NCI-H526 treated with DMSO at 0.1 percent for 48 hours (cell line): ENCODE measurements around the gene GCC1.

Experiments
- DNase-seq: peaks from one replicate; lab custom pipeline; 2025; lab: John Stamatoyannopoulos, UW

Gene GCC1, protein sequence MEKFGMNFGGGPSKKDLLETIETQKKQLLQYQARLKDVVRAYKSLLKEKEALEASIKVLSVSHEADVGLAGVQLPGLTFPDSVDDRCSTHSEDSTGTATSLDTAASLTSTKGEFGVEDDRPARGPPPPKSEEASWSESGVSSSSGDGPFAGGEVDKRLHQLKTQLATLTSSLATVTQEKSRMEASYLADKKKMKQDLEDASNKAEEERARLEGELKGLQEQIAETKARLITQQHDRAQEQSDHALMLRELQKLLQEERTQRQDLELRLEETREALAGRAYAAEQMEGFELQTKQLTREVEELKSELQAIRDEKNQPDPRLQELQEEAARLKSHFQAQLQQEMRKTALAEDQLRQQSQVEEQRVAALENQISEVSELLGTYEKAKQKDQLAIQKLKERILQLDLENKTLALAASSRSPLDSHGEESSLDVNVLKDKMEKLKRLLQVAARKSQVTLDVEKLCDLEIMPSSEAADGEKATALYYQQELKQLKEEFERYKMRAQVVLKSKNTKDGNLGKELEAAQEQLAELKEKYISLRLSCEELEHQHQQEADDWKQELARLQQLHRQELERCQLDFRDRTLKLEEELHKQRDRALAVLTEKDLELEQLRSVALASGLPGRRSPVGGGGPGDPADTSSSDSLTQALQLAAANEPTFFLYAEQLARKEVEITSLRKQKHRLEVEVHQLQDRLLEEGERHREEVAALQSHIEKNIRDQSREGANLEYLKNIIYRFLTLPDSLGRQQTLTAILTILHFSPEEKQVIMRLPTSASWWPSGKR

DNA sequence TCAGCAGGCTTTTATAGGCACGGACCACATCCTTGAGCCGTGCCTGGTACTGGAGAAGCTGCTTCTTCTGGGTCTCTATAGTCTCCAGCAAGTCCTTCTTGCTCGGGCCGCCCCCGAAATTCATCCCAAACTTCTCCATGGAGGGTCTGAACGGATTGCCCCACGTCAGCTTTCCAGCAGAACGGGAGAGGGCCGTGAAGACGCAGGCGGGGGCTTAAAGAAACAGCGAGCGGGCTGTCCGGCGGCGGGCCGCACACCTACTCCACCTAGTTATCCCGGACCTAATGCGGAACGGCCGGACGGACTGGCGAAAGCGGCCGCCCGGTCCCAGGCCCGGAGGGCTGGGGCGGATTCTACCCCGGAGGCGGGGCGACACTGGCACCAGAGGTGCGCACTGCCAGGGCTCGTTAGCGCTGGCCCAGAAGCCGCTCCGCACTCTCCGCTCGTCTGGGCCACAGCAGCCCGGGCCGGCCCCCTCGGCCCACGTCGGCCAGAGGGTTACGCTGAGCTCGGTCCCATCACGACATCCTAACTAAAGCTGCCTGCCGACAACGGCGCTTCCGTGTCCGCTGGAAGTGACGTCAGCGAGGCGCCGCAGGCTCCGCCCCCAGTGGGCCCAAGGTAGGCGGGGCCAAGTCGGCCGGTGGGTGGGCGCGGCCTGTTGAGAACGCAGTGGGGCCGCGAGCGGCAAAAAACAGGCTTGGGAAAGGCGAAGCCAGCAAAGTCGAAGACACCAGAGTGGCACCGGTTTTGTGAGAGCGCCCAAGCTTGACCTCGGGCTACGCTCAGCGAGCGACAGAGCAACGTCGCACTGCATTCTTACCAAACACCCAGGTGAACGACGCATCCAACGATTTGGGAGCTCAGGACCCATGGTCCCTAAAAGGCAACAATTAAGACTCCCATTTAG is at the start of gene GCC1:
Gene GCC1, minus strand, starts transcription at position 553 of the 910 bp plus-strand sequence. Its CDS starts 414 bp downstream, at position 139.
- peak; percentile 69 for DNase-seq

DNA sequence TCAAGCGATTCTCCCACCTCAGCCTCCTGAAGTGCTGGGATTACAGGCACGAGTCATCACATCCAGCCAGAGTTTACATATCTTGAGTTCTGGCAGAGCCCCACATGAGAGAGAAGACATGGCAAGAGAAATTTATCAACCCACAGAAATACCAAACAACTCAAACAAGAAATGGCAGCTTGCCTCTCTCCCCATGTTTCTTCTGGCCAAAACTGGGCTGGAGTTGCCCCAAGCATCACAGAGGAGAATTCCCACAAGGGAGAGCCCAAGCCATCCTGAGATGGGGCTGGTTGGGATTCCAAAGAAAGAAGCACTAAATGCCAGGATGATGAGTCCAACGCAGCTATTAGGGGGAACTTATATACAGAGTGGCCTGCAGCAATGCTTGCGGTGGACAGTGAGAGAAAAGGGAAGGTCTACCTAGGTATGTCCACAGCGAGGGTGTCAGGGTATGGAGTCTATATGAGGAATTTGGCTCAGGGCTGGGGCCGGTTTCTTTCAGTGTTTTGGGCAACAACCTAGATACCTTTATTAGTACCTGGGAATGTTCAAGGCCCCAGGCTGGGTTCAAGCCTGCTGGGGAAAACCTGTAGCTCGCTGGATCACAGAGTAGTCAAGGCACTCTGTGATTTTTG is 47.0 kb upstream of the GCC1 start:
- DNase-seq: no peak

DNA sequence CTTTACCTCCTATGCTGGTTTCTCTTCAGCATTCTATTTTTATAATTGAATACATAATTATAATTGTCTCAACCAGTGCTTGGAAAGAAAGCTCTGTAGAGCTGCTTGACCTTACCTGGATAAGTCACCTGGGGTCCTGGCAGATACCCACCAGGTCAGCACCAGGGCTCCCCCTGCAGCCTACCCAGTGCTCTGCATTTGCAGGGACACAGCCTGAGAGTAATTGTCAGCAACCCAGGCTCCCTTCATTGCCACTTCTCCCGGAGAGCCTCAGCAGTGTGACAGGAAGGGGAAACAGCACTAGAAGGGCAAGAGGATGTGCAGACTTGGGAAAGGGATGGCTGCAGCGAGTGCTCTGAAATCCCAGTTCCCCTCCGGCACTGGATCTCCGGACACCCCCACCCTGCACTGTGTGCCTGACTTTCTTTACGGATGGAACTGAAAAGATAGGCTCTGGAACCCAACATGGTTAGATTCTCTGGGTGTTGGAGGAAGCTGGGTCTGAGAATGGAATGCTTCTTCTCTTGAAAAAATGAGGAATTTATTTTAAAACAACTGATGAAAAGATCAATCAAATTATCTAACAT is 44.0 kb upstream of the GCC1 start:
- peak; percentile 22 for DNase-seq

DNA sequence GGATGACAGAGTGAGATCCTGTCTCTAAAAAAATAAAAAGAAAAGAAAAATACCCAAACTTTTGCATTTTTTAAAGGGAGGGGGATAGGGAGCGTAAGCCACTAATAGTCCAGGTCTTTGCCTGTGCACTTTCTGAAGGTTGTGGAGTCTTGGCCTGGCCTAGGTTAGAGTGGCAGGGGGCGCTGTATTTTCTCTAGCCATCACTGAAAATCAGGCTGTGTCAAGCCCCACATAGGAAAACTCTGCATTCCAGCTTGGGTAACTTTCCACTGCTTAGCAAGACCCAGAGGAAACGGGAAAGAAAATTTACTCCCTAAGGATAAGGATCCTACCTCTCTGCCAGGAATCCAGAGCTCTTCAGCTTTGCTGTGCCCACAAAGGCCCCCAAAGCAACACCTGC is 43.0 kb upstream of the GCC1 start:
- DNase-seq: no peak

DNA sequence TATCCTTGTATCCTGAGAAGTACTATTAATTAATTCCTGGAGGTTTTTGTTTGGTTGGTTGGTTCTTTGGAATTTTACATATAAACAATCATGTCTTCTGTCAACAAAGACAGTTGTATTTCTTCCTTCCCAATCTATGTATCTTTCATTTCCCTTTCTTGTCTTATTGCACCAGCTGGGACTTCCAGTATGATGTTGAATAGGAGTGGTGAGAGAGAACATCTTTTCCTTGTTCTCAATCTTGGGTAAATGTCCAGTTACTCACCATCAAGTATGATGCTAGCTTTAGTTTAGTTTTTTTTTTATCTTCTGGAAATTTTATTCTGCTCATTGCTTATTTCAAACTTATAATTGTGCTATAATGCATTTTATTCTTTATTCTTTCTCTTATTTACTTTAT is 39.9 kb upstream of the GCC1 start:
- DNase-seq: no peak

DNA sequence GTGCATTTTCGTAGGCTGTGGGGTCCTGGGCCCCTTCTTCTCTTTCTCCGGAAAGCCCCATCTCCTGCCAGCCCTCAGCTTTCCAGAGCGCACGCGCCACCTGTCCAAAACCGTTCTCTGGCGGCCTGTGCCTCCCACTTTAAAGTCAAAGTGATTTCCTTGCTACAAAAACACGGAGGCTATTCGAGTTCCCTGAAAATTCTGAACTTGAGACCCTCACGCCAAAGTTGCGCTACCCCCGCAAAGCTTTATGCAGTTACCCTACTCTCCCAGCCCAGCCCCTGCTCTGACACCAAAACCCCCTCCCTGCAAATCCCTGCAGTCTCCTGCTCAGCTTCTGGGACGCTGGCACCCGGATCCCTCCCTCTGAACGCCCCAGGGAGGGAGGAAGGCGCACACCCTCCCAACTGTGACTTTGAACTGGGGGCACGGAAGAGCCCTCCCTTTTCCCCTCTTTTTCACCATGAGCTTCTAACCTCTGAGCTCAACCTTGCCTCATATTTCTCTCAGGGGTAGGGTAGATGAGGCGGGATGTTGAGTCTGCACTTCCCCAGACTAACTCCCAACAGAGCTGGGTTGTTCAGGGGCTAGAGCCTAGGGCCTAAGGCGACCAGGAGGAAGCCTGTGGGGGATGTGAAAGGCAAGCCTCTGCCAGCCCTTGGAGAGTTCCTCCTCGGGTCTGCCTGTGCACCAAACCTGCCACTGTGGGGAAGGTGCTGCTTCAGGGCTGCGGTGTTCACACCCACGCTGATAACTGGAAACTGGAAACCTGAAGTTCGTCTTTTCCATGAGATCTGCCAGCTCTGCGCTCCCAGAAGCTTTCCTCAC is 35.2 kb upstream of the GCC1 start:
- no peak for DNase-seq

DNA sequence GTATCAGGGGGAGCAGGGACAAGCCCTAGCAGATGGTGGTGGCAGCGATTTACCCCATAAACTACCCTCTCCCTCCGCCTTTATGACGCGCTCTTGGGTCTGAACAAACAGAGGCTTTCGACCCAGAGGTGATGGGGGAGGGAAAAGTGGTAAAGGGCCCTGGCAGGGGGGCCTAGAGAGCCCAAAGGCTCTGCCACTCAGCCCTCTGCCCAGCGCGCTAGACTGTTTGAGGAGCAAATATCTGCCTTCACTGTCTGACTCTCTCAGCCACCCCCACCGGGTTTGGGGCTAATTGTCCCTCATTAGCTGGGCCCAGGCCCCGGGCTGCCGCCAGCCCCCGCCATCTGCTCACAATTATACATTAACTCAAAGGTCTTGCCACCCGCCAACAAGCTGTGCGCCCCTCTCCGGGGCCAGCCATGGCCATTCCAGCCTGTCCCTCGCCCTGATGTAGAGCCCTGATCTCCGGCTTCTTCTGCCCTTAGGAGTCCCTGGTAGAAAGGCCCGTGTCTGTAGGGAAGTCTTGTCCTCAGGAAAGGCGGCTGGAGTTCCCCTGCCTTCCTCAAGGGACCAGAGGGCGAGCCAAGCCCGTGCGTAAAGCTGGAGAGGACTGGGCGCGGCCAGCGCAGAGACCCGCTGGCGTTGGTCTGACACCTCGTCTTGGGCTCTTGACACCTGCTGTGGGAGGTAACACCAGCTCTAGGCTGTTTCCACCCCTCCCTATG is 34.4 kb upstream of the GCC1 start:
- DNase-seq: no peak

DNA sequence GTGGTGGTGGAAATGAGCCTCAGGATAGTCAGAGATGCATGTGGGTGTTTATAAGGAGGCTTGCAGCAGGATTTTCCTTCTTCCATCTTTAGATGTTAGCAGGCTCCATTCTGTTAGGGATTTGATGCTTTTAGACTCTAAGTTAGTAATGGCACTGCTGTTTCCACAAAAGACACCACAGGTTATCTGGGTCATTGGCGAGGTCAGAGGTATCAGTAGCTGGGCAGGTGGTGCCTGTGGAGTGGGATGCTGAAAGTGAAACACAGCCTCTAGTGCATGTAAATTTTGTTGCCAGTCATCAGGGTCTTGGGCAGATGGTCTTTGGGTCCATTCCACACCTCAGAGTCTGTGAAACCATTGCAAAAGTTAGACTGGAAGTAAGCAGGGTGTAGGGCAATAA is 33.4 kb upstream of the GCC1 start:
- no peak for DNase-seq

DNA sequence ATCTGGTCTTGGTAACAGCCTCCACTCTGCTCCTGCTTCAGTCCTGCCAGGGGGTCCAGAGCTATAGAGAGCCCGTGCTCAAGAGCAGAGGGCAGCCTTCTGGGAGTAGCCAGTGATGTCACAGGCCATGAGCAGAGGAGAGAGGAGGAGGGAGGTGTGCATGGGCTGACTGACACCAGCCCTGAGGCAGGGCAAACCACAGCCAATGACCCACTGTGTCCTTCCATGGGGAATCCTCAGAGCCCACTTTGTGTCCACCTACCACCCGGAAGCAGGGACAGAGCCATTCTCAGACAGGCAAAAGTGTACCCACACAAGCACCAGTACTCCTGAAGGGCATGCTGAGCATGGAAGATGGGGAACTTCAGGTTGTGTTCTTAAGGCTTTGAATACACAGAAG is 32.6 kb upstream of the GCC1 start, which contains the start of gene PAX4:
Gene PAX4, minus strand, starts transcription at position 101 of the 400 bp plus-strand sequence. CDS start 2,214 bp downstream, outside the sequence.
- DNase-seq: no peak

DNA sequence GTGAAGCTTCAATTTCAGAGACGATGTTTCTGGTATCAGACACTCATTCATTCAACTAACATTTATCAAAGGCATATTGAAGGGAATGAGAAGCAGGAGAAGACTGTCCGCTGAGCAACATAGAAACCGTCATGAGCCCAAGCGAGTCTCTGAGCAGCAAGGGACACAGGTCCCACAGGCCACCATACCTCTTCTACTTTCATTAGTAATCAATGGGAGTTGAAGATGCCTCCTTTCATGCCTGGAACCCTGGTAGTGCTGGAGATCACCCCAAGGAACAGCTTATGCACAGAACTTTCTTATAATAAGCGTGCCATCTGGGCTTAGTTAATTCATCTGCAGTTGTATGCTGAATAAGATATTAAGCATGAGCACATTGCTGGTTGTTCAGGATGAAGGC is 31.3 kb upstream of the GCC1 start:
- no peak for DNase-seq

DNA sequence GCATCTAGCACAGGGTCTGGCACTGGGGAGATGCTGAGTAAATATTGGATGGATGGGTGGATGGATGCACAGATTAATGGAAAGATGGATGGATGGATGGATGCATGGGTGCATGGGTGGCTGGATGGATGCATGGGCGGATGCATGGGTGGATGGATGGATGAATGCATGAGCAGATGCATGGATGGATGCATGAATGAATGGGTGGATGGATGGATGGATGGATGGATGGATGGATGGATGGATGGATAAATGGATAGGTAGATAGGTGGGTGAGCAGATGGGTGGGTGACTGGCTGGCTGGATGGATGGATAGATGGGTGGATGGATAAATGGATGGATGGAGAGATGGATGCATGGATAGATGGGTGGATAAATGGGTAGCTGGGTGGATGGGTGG is 26.9 kb upstream of the GCC1 start:
- DNase-seq: no peak

DNA sequence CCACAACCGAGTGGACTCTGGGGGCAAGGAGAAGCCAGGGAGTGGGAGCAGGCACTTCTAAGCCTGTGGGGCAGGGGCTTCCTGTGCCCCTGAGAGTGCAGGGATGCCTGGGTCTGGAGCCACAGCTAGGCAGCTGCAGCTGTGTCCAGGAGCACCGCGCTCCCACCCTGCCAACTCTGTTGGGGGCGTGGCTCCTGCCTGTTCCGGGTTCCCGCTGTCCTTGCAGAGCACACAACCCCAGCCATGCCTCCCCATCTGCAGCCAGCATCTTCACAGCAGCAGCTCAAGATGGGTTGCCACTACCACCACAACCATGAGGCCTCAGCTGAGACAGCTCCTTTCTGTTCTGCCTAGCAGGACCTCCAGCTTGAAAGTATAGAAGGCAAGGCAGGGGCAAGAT is 23.9 kb upstream of the GCC1 start:
- DNase-seq: no peak

DNA sequence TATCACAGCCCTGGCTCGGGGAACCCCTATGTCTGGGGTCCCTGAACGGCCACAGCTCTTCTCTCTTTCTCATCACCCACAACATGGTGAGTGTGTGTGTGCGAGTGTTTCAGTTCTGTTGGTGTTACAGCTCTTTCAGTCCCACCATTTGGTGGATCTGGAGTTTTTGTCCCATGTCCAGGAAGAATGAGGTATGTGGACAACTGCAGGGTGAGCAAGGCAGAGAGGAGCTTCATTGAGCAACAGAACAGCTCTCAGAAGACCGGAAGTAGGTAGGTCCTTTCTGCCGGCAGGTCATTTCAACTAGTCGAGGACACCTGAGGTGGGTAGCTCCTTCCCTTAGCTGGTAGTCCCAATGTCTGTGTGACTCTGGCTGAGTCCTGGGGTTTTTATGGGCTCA is 23.1 kb upstream of the GCC1 start:
- DNase-seq: no peak

DNA sequence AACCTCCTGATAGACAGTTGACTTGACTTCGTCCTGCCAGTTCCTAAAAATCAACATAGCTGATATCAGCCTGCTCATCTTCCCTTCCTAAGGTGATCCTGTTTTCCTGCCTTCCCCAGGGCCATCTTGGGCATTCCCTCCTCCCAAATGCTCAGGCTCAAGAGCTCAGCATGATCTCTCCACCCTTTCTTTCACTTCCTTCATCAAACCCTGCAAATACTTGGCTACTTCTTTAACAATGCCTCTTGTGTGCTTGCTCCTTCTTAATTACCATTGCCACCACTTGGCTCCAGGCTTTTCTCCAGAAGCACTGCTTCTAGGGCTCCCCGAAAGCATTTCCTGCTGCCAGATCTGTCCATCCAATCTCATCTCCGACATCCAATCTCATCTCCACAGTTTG is 15.5 kb upstream of the GCC1 start:
- DNase-seq: no peak

DNA sequence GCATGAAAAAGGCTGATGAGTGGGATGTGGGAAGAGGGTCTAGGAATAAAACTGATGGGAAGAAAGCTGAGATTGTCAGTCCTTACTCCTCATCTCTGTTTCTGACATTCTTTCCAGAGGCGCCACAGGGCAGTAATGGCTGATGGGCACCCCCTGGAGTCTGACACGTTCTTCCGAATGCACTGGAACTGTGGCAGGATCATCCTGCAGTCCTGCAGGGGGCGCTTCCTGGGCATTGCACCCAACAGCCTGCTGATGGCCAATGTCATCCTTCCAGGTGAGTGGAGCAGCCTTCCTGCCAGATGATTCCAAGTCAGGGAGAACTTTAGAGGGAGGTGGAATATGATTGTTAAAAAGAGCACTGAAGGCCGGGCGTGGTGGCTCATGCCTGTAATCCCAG is 12.9 kb upstream of the GCC1 start:
- no peak for DNase-seq

DNA sequence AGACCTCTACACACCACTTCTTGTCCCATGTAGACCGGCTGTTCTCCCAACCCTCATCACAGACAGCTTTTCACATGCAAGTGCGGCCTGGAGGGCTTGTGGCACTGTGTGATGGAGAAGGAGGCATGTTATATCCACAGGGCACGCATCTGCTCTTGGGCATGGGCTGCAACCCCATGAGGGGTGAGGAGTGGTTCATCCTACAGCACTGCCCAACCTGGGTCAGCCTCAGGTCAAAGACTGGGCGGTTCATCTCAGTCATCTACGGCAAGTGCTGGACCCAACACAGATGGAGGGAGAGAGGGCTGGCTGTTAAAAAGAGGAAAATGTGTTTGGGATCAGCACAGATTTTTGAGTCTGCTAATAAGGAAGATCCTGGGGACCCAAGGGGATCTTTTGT is 10.3 kb upstream of the GCC1 start:
- DNase-seq: no peak

DNA sequence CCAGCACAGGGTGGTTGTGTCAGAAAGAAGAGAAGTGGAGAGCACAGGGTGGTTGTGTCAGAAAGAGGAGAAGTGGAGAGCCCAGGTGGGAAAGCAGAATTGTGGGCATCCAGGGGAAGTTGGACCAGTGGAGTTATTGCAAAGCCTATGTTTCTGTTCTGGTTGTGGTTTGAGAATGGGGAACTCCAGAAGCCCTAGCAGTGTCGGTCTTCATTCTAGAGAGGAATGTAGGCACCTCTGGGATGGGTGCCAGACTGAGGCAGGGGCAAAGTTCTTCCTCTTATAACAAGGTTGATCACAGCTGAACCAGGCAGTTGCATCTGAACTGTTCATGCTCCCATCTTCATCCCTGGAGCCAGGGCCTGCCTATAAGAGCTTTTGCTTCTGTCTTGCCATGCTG is 9.1 kb upstream of the GCC1 start:
- no peak for DNase-seq

DNA sequence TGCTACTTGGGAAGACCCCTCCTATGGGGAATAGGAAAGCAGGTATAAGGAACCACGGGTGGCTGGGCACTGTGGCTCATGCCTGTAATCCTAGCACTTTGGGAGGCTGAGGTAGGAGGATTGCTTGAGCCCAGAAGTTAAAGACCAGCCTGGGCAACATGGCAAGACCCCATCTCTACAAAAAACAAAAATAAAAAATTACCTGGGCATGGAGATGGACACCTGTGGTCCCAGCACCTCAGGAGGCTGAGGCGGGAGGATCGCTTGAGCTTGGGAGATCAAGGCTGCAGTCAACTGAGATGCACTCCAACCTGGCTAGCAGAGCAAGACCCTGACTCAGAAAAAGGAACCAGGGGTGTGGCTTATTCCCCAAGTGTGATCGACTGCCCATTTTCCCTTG is 7.2 kb upstream of the GCC1 start:
- no peak for DNase-seq

DNA sequence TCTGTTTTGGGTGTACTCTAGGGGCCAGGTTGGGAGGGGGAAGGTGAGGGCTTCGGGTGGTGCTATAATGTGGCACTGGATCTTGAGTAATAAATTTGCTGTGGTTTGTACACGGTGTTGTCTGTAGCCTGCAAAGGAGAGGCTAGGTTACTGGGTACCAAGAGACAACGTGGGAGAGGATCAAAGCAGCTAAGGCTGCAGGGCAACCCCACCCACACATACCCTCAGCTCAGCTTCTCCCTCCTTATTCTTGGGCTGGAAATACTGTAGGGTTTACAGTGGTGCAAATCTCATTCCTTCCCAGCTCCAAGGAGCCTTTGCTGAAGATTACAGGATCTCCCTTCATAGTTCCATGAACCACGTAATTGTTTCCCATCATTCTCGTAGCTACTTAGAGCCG is 6.2 kb upstream of the GCC1 start:
- DNase-seq: no peak

DNA sequence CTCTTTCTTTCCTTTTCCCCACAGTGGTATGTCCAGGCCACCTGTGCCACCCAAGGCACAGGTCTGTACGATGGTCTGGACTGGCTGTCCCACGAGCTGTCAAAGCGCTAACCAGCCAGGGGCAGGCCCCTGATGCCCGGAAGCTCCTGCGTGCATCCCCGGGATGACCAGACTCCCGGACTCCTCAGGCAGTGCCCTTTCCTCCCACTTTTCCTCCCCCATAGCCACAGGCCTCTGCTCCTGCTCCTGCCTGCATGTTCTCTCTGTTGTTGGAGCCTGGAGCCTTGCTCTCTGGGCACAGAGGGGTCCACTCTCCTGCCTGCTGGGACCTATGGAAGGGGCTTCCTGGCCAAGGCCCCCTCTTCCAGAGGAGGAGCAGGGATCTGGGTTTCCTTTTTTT is 5.8 kb upstream of the GCC1 start:
- no peak for DNase-seq
